BE2C (cell line): Measurements from ENCODE around the gene DCHS2.

Experiments
- DNase-seq: peaks from one replicate; pipeline ENCODE4 v3.0.0-alpha.2; 2020
- H3K27me3 ChIP-seq: fragments of 250-450 bp; sonication (Bioruptor Pico); 2 replicates; pipeline ENCODE4 v1.5.1; 2020; ENCODE audit warnings: mild to moderate bottlenecking
- H3K36me3 ChIP-seq: fragments of 250-450 bp; sonication (Bioruptor Pico); 2 replicates; pipeline ENCODE4 v1.5.1; 2020; ENCODE audit warnings: mild to moderate bottlenecking
- H3K4me1 ChIP-seq: fragments of 250-450 bp; sonication (Bioruptor Pico); 2 replicates; pipeline ENCODE4 v1.5.1; 2020
- H3K4me3 ChIP-seq: 2 replicates; pipeline ENCODE4 v1.5.1; 2011; ENCODE audit warnings: low read depth, low read length
- H3K9me3 ChIP-seq: fragments of 250-450 bp; sonication (Bioruptor Pico); 2 replicates; pipeline ENCODE4 v1.5.1; 2020
- CTCF ChIP-seq: IDR thresholded peaks from 2 replicates; pipeline ENCODE4 v1.5.1; 2012; ENCODE audit warnings: mild to moderate bottlenecking, low read depth, low read length

Gene DCHS2

GRCh38 chr4:154194649-154195048 lies 296.9 kb downstream of the DCHS2 start:
- Histone ChIP-seq H3K36me3 (no peaks in the 10 kb centered on the region), H3K27me3 (no peaks in the 10 kb centered on the region), H3K4me3 (no peak overlapping the region), H3K4me1 (no peaks in the 10 kb centered on the region), H3K9me3 (no peaks in the 10 kb centered on the region)
- DNase-seq, result no peak
- no peak for TF ChIP-seq CTCF

GRCh38 chr4:154192585-154192984 lies 299.0 kb downstream of the DCHS2 start:
- H3K27me3 ChIP-seq, result no peaks in the 10 kb centered on the region
- H3K9me3 ChIP-seq, result no peaks in the 10 kb centered on the region
- no peak for DNase-seq
- H3K4me3 ChIP-seq, result no peak overlapping the region
- no peaks in the 10 kb centered on the region for H3K36me3 ChIP-seq
- TF ChIP-seq CTCF, result no peak
- no peaks in the 10 kb centered on the region for H3K4me1 ChIP-seq

- no peak for TF ChIP-seq CTCF
- H3K36me3 ChIP-seq, result no peaks in the 10 kb centered on the region
- H3K27me3 ChIP-seq, result no peaks in the 10 kb centered on the region
- H3K4me3 ChIP-seq, result no peak overlapping the region
- no peaks in the 10 kb centered on the region for H3K9me3 ChIP-seq
- DNase-seq, result no peak
- no peaks in the 10 kb centered on the region for H3K4me1 ChIP-seq
Observed at GRCh38 chr4:154189346-154189745, 302.3 kb downstream of the DCHS2 start.

- no peak for DNase-seq
- no peak for TF ChIP-seq CTCF
- H3K27me3 ChIP-seq, result no peaks in the 10 kb centered on the region
- H3K4me1 ChIP-seq, result no peaks in the 10 kb centered on the region
- H3K4me3 ChIP-seq, result no peak overlapping the region
- H3K36me3 ChIP-seq, result no peaks in the 10 kb centered on the region
- H3K9me3 ChIP-seq, result no peaks in the 10 kb centered on the region
Observed at GRCh38 chr4:154186888-154187287, 304.7 kb downstream of the DCHS2 start.

- Histone ChIP-seq H3K4me1 (no peaks in the 10 kb centered on the region), H3K27me3 (no peaks in the 10 kb centered on the region), H3K4me3 (no peak overlapping the region), H3K9me3 (no peaks in the 10 kb centered on the region), H3K36me3 (no peaks in the 10 kb centered on the region)
- no peak for TF ChIP-seq CTCF
- no peak for DNase-seq
Observed at GRCh38 chr4:154186035-154186434, 305.6 kb downstream of the DCHS2 start.

- H3K4me3 ChIP-seq, result no peak overlapping the region
- H3K27me3 ChIP-seq, result no peaks in the 10 kb centered on the region
- DNase-seq, result no peak
- TF ChIP-seq CTCF, result no peak
- H3K9me3 ChIP-seq, result no peaks in the 10 kb centered on the region; the same call in 1 of the 2 replicates
- no peaks in the 10 kb centered on the region for H3K36me3 ChIP-seq
- H3K4me1 ChIP-seq, result no peaks in the 10 kb centered on the region
Observed at GRCh38 chr4:154184238-154184637, 307.4 kb downstream of the DCHS2 start.
